GM18505 (cell line): ENCODE results near the gene PROCA1.

ENCODE experiments used
- ATAC-seq: cut with Tn5 transposase; IDR thresholded peaks from one replicate; pipeline ENCODE4 v1.9.1; 2021; ENCODE audit not compliant: unreplicated experiment
- POLR2A ChIP-seq: IDR thresholded peaks from 4 replicates; pipeline ENCODE4 v1.6.1; 2011; ENCODE audit warnings: borderline replicate concordance; ENCODE audit not compliant: insufficient read depth, insufficient read length; ENCODE audit errors: extremely low read depth

PROCA1 gene

GRCh38 chr17:28711723-28712031 is at the start of gene PROCA1:
TSS of gene PROCA1 (minus strand) at chr17:28711888. CDS start at chr17:28711660, 228 bp downstream.
- peak; percentile 15 for ATAC-seq

GRCh38 chr17:28760601-28761562 is 49.2 kb upstream of the PROCA1 start:
- no peak for TF ChIP-seq POLR2A
- no peak for ATAC-seq

More at GRCh38 chr17:28711723-28712031, at the start of gene PROCA1:
- peak; percentile 5 for TF ChIP-seq POLR2A

- no peak for TF ChIP-seq POLR2A
- no peak for ATAC-seq
Measured at GRCh38 chr17:28759256-28759865, 47.7 kb upstream of the PROCA1 start.

- TF ChIP-seq POLR2A, result no peak
- ATAC-seq, result no peak
Measured at GRCh38 chr17:28758411-28759121, 46.9 kb upstream of the PROCA1 start.

- no peak for TF ChIP-seq POLR2A
- ATAC-seq, result no peak
Measured at GRCh38 chr17:28756049-28756804, 44.5 kb upstream of the PROCA1 start.

GRCh38 chr17:28755486-28755885 is 43.8 kb upstream of the PROCA1 start:
- no peak for TF ChIP-seq POLR2A
- ATAC-seq, result no peak

- TF ChIP-seq POLR2A, result no peak
- ATAC-seq, result no peak
Measured at GRCh38 chr17:28751600-28752366, 40.1 kb upstream of the PROCA1 start.

- peak; percentile 20 for TF ChIP-seq POLR2A
- peak; percentile 63 for ATAC-seq
Measured at GRCh38 chr17:28750178-28751047, 38.7 kb upstream of the PROCA1 start.

- ATAC-seq, result no peak
- TF ChIP-seq POLR2A, result no peak
Measured at GRCh38 chr17:28749516-28750177, 38.0 kb upstream of the PROCA1 start.

GRCh38 chr17:28748852-28749515 is 37.3 kb upstream of the PROCA1 start:
- TF ChIP-seq POLR2A, result no peak
- ATAC-seq, result no peak
